Measurements from ENCODE around the gene GAK.

Gene GAK

GRCh38 chr4:964346-965025 lies 32.4 kb upstream of the GAK start:
- no peak for DNase-seq

DNA sequence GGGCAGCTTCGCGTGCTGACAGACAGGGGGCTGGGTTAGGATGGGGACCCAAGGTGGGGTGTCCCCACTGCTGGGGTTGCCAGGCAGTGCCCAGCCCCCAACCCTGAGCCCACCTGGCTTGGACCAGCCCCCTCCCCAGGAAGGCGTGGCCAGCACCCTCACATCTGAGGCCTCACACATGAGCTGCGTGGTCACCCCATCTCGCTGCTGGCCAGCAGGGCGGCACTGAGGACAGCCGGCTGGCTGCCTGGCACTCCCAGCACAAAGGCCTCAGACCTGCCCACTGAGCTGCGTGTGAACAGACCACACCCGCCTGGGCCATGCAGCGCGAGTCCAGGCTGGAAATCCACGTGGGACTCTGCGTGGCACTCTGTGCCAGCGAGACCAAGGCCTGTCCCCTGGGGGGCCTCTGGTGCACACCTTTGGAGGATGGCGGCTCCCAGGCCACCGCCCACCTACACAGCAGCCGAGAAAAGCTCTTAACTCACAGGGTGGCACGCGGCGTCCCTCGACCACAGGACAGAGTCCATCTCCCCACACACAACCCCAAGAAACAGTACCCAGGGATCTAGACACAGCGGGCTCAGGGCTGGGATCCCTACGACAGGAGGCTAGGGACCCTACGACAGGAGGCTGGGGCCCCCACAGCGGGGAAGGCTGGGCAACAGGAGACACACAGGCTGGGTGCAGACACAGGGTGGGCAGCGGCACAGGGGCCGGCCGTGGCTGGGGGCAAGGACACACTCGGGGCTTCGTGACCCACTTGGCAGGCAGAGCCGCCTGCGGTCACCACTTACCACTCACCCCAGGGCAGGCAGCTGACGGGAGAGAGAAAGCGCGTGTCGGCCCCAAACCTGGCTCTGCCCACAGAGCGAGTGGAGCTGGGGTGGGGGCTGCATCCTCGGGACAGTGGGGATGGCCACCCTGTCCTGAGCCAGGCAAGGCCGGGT lies 31.4 kb upstream of the GAK start:
- no peak for DNase-seq

- DNase-seq: no peak
These were observed 30.4 kb upstream of the GAK start for GRCh38 chr4:962231-963208.

DNA sequence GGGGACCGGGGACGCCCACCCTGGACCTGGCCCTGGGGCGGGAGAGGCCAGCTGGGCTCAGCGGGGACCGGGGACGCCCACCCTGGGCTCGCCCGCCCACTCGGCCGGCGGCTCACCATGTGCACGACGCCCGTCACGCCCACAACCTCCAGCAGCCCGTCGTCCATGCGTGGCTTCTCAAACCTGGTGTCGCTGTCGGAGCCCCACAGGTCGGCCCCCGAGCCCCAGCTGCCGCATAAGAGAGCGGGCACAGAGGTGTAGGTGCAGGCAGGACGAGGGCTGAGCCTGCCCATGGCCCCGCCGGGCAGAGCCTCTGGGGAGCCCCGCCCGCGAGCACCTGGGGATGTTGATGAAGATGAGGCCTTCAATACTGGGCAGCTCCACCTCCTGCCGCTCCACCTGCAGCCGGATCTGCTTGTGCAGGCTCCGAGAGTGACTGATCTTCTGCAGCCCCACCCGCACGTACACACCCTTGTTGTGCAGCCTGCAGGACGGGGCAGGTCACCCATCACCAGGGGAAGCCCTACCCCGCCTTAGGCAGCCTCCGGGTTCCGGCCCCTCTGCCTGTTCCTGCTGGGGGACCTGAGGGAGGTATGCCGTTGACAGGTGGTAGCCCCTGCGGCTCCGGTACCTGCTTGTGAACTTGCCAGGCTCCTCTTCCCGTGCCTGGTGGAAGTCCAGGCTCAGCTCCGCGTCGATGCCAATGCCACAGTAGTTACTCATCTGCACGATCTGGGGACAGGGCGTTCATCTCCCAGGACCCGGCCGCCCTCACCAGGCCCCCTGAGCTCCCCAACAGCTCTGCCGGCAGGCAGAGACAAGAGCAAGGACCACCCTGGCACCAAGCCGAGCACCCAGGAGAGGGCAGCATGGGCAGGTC lies 29.5 kb upstream of the GAK start:
- DNase-seq: no peak

DNA sequence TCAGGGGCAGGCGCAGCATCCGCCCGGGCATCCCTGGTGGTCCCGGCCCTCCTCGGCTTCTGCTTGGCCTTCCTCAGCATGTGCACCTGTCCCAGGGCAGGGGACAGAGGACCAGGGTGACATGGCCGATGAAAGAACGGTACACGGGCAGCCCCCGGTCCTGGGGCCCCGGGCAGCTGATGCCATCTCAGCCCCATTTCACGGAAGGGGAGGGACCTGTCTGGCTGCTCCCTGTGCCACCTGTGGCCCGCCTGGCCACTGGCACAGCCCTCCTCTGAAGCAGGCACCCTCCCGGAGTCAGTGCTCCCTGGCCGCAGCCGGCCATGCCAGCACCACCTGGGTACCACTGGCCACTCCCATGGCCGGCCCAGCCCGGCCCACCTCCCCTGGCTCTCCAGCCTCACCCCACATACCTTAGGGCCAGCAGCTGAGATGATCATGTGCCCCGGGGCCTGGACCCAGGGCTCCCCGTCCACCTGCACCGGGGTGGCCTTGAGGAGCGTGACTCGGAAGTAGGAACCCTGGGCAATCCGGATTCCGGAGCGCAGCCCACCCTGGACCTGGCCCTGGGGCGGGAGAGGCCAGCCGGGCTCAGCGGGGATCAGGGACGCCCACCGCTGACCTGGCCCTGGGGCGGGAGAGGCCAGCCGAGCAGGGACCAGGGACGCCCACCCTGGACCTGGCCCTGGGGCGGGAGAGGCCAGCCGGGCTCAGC lies 28.7 kb upstream of the GAK start:
- DNase-seq: no peak

- DNase-seq: no peak
These were observed 28.1 kb upstream of the GAK start for GRCh38 chr4:960140-960635.

- no peak for DNase-seq
These were observed 27.4 kb upstream of the GAK start for GRCh38 chr4:959338-960139.

DNA sequence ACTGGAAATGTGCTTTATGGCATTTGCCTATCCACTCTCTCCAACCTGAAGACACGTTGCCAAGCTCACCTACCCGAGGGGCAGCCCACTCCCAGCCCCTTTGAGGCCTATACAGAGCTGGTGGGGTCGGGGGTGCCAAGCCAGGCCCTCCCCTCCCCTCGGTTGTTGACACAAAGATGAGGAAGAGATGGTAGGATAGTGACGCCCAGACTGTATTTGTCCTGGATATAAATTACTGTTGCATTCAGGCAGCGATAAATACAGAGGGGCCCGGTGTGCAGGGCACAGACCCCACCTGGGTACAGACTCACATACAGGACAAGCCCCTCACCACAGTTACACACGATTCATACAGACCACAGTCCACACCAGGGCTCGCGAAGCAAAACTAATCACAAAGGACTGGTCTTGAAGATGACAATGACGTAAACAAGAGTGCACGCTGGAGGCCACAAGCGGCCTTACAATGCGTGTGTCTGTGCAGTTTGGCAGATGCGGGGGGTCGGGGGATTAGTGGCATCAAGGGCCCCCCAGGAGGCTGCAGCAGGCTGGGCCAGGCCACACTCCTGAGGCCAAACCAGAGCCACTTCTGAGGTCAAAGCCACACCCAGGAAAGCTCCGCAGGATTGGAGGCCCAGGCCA lies 26.7 kb upstream of the GAK start:
- DNase-seq: no peak

DNA sequence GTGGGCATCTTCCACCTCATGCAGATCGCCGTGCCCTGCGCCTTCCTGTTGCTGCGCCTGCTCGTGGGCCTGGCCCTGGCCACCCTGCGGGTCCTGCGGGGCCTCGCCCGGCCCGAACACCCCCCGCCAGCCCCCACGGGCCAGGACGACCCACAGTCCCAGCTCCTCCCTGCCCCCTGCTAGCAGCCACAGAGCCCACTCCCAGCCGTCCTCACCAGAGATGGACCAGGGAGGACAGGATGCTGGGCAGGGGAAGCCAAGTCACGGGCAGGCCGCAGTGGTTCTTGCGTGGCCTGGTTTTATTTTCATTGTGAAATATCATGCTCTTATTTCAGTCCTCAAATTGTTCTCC lies 26.2 kb upstream of the GAK start:
- no peak for DNase-seq

DNA sequence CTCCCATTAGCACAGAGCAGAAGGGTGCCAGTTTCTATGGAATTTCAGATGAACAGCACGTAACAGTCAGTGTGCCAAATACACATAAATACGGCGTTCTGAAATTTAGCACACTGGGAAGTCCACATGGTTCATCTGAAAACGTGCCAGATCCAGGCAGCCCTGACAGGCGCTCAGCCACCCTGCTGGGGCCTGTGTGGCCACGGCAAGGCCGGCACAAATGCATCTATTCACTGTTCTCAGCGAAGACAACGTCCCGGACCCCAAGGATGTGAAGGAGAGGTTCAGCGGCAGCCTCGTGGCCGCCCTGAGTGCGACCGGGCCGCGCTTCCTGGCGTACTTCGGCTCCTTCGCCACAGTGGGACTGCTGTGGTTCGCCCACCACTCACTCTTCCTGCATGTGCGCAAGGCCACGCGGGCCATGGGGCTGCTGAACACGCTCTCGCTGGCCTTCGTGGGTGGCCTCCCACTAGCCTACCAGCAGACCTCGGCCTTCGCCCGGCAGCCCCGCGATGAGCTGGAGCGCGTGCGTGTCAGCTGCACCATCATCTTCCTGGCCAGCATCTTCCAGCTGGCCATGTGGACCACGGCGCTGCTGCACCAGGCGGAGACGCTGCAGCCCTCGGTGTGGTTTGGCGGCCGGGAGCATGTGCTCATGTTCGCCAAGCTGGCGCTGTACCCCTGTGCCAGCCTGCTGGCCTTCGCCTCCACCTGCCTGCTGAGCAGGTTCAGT lies 25.6 kb upstream of the GAK start:
- DNase-seq: no peak

DNA sequence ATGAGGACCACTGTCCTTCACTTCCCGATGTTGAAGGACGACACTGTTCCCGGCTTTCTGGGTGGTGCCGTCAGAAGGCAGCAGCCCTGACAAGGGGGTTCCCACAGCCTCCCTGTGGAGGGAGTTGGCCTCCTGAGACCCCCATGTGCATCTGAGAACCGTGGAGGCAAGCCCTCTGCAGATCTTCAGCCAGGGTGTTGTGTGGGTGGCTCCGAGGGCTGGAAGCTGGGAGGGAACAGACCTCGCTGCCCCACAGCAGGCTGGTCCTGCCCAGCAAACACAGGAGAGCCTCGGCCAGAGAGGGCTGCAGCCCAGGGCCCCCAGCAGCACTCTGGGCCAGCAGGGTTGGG lies 25.1 kb upstream of the GAK start:
- no peak for DNase-seq

GRCh38 chr4:956531-957230 lies 24.6 kb upstream of the GAK start:
- DNase-seq: no peak

DNA sequence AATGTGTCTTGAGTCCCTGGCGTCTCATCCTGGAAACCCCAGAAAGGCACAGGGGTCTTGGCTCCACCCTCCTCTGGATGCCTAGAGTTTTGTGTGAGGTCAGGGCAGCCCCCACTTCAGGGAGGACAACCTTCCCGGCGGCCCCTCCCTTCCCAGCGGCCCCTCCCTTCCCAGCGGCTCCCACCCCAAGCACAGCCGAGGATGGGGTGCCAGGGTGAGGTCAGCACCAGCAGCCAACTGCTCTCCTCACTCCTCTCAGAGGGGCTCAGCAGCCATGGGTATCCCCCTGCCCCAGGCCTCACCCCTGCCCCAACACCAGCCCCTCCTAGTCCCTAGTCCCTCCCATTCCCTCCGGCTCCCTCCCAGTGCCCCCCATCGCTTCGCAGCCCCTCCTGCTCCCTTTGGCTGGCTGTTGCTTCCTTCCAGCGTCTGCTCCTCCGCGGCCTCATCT lies 23.8 kb upstream of the GAK start:
- no peak for DNase-seq

- no peak for DNase-seq
These were observed 23.2 kb upstream of the GAK start for GRCh38 chr4:955161-955921.

DNA sequence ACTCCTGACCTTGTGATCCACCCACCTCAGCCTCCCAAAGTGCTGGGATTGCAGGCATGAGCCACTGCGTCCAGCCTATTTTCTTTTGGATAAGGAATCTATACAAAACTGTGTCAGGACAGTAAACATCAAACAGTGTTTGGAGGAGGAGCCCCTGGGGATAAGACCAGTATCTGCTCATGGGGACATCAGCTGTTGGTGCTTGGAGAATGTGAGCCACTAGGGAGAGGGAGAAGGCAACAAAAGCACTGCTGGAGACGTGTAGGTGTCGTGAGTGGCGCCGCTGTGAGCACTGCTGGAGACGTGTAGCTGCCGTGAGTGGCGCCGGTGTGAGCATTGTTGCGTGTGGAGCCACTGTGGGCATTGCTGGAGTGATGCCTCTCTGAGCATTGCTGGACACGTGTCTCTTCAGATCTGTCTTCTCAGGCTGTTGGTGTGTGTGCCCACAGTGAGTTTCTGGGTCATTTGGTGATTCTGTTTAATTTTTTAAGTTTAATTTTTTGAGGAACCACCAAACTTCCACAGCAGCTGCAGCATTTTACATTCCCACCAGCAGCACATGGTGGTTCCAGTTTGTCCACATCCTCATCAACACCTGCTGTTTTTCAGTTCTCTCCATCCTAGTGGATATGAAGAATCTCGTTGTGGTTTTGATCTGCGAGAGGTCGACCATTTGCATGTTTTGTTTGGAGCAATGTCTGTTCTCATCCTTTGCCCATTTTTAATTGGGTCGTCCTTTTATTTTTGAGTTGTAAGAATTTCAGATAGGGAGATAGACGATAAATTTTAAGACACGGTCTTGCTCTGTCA lies 22.3 kb upstream of the GAK start:
- no peak for DNase-seq

GRCh38 chr4:953574-953915 lies 21.4 kb upstream of the GAK start:
- no peak for DNase-seq

All from hippocampal formation (tissue), 2 donors.